Measurements from ENCODE around the gene CREM.

Gene CREM

DNA sequence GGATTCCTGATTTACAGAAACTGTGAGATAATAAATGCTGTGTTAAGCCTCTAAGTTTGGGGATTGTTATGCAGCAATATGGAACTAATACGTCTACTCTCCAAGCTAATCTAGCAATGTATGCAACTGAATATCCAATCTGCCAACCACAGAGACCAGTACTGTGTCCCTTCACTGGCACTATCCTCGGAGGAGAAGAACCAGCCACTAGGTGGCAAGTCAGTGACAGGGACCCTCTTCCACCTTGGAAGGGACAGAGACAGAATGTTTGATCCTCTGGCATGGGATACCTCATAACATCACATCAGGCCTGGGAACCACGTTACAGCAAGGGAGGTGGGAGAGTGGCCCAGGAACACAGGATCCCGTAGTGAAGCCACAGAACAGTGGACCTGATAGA lies 96.4 kb downstream of the CREM start:
- no peak for DNase-seq

DNA sequence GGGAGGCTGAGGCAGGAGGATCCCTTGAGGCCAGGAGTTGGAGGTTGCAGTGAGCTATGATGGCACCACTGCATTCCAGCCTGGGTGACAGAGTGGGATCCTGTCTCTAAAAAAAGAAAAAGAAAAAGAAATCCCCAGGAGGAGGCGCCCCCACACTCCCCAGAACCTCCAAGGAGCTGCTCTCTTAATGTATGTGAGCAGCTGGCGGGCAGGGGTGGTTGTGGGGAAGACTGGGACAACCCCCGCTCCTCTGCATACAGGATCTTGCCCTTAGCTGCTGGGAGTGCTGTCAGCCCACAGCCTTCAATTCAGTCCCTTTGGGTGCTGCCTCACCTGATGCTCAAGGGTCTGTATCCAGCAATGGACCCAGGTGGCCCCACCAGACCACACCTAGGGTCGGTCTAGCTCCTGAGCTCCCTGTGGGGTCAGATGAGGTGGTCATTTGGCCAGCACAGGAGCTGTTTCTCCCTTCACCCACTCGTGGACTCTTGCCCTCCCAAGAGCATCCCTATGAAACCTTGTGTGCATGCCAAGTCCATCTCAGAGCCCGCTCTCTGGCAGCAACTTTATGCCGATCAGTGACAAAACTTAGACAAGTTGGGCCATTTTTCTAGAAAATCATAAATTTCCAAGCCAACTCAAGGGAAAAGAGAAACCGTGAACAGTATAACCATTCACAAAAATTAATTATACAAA lies 97.5 kb downstream of the CREM start:
- DNase-seq = no peak

DNA sequence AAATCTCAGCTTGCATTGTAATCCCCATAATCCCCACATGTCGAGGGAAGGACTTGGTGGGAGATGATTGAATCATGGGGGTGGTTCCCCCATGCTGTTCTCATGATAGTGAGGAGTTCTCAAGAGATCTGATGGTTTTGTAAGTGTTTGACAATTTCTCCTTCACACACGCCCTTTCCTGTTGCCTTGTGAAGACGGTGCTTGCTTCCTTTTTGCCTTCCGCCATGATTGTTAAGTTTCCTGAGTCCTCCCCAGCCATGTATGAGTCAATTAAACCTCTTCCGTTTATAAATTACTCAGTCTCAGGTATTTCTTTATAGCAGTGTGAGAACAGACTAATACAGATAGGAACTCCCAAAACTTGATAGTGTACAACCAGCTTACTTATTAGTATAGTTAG lies 98.6 kb downstream of the CREM start:
- DNase-seq = peak; percentile 41

DNA sequence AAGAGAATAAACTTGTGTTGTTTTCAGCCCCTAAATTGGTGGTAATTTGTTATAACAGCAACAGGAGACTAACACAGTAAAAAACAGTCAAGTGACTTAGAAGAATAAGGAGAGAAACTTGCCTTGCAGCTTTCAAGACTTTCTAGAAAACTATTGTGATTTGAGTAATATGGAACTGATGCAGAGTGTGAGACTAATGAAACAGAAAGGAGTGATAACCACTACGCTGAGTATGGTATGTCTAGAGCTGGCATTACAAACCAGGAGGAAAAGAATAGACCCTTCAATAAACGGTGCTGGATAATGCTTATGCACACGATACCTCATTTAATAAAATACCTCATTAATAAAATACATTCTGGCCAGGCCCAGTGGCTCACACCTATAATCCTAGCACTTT lies 99.9 kb downstream of the CREM start:
- no peak for DNase-seq

DNA sequence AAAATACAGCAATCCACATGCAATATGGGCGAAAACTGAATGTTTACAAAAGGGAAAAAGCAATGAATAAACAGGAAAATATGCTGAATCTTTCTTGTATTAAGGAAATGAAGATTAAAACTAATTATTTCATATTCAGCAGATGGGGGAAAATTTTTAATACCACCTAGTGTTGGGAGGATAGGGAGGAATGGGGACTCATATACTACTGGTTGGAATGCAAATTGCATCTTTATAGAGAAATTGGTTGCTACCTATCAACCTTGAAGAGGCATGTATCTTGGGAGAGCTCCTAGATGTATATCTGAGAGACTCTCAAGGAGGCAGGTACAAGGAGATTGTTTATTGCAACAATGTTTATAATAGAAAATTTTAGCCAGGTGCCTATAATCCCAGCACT lies 101.4 kb downstream of the CREM start:
- DNase-seq = no peak

DNA sequence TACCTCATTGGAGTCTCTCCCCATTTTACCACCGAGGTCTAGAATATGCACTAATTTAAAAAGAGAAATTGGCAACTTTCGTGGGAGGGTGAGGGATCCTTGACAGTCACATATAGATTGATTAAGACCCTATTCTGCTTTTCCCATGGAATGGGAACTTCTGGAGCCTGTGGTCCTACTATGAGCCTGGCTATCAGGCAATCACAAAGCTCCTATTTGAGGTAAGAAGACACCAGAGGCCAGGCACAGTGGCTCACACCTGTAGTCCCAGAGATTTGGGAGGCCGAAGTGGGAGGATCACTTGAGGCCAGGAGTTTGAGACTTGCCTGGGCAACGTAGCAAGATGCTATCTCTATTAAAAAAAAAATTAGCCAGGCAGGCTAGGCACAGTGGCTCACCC lies 105.0 kb downstream of the CREM start:
- DNase-seq = no peak

DNA sequence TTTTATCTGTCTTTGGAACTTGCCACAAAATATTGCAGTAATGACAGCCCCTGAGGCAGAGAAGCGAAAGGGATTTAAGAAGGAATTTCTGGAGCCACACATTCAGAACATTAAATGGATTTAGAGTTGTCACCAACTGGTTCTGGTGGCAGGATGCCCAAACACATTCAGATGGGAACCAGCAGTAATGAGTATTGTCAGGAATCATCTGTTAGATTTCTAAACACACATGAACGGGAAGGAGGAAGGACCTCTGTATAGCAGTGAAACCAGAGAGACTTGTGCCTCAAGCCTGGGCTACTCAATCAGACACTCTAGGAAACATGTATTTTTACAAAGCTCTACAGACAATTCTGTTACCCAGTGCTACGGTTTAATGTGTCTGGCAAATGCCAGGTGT lies 105.9 kb downstream of the CREM start:
- no peak for DNase-seq

- no peak for DNase-seq
Measured at GRCh38 chr10:35234073-35234472, 107.4 kb downstream of the CREM start.

DNA sequence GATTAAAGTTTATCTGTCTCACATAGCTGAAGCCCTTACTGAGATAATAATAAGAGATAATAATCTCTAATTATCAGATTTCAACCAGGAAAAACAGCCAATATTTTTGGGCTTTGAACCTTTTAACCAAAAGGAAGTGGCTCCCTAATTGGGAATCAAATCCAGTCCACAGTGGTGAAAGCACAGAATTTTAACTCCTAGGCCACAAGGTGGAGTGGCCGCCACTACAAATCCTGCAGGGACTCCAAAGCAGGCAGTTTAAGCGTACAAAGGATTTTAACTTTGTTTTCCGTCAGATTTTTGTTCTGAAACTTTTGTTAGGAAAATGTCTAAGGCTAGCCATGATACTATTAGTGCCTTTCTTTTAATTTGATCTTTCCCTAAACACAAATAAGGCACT lies 110.1 kb downstream of the CREM start:
- no peak for DNase-seq

- DNase-seq = no peak
Measured at GRCh38 chr10:35237766-35238512, 111.3 kb downstream of the CREM start.

DNA sequence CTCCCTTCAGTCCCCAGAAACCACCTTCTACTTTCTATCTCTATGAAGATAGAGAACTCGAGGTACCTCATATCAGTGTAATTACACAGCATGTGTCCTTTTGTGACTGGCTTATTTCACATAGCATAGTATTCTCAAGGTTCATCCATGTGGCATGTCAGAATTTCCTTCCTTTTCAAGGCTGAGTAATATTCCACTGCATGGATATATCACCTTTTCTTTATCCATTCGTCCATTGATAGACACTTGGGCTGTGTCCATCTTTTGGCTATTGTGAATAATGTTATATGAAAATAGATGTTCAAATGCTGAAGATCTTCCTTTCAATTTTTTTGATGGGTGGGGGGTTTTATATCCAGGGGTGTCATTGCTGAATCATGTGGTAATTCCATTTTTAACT lies 117.9 kb downstream of the CREM start:
- DNase-seq = no peak

GRCh38 chr10:35246770-35247343 lies 120.2 kb downstream of the CREM start:
- DNase-seq = no peak

- no peak for DNase-seq
Measured at GRCh38 chr10:35251373-35252100, 124.9 kb downstream of the CREM start.

DNA sequence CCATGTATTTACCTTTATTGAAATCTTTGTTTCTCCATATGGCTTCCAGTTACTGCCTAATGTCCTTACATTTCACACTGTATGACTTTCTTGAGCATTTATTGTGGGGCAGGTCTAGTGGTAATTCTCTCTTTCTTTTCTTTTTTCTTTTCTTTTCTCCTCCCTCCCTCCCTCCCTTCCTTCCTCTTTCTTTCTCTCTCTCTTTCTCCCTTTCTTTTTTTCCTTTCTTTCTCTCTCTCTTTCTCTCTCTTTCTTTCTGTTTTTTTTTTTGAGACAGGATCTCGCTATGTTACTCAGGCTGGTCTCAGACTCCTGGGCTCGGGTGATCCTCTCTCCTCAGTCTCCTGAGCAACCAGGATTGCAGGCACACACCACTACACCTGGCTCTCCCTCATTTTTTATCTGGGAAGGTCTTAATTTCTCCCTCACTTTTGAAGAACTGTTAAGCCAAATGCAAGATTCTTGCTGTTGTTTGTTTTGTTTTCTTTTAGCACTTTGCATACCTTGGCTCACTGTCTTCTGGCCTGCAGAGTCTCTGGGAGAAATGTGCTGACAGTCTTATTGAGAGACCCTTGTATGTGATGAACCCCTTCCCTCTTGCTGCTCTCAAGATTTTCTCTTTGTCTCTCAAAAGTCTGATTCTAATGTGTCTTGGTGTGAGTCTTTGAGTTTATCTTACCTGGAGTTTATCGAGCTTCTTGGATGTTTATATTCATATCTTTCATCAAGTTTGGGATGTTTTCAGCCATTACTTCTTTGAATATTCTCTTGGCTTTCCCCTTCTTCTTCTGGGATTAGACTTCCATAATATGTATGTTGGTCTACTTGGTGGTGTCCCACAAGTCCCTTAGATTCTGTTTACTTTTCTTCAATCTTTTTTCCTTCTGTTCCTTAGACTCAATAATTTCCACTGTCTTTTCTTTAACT lies 130.7 kb downstream of the CREM start:
- no peak for DNase-seq

DNA sequence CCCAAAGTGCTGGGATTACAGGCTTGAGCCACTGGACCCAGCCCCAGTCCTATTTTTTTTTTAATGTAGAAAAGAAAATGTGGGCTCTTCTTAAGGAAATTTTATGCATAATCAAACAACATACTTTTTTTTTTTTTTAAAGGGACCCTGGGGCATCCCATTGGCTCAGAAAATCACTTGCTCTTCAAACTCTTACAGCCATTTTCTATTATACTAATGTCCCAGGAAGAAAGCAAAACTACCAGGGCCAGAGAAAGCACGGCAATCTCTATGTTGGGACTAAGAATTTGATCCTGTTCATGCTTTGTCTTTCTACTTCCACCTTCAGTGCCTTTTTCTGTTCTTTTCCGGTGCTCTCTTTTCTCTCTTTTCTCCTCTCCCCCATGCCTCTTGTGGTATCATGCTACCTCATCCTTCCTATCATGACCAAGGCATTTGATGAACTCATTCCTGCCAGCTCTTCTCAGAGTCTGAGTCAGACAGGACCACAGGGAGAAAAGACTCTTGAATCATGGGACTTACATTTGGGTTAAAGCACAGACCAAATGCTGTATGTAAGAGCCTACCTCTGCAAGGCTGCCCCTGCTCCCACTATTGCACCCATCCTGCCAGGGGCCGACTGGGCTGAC lies 133.2 kb downstream of the CREM start:
- no peak for DNase-seq

GRCh38 chr10:35262436-35262835 lies 135.8 kb downstream of the CREM start:
- DNase-seq = no peak

Data from CD4-positive, alpha-beta T cell treated with Interleukin-12 subunit alpha and Interleukin-12 subunit beta, for 1 hour (primary cell).